NCI-H187 treated with DMSO at 0.1 percent for 48 hours (cell line): Measurements from ENCODE around the gene GNAL.
"Not testable (repeated sequence)": the region's sequence is repeated elsewhere in the genome, so short reads cannot be mapped to it uniquely, and the experiment has no call there.

ENCODE experiments used
- DNase-seq: peaks from one replicate; lab custom pipeline; 2025; lab: John Stamatoyannopoulos, UW

Gene GNAL

GRCh38 chr18:11850821-11851145, 161.7 kb downstream of the GNAL start:
- no peak for DNase-seq

DNA sequence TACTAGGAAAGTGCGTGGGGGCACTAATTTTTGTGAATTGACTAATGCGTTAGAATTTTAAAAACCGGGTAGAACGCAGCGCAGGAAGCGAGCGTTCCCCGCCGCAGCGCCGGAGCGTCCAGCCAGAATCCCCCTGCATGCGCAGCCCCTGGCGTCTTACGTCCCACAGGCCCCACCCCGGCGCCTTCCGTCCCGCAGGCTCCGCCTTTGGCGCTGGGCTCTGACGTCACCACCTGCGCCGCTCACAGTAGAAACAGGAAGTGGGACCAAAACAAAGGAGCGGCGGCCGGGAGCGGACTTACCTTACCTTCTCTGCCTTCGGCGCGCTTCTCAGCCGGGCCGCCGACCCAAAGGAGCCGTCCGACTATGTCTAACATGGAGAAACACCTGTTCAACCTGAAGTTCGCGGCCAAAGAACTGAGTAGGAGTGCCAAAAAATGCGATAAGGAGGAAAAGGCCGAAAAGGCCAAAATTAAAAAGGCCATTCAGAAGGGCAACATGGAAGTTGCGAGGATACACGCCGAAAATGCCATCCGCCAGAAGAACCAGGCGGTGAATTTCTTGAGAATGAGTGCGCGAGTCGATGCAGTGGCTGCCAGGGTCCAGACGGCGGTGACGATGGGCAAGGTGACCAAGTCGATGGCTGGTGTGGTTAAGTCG, 162.2 kb downstream of the GNAL start, which contains the start of gene CHMP1B:
TSS of gene CHMP1B (plus strand) at position 268 of the 660 bp plus-strand sequence. CDS start at position 367, 99 bp downstream.
- peak; percentile 73 for DNase-seq

- no peak for DNase-seq
Measured at GRCh38 chr18:11851806-11852337, 162.8 kb downstream of the GNAL start.

GRCh38 chr18:11854554-11854953, 165.5 kb downstream of the GNAL start:
- DNase-seq = not testable (repeated sequence)

DNA sequence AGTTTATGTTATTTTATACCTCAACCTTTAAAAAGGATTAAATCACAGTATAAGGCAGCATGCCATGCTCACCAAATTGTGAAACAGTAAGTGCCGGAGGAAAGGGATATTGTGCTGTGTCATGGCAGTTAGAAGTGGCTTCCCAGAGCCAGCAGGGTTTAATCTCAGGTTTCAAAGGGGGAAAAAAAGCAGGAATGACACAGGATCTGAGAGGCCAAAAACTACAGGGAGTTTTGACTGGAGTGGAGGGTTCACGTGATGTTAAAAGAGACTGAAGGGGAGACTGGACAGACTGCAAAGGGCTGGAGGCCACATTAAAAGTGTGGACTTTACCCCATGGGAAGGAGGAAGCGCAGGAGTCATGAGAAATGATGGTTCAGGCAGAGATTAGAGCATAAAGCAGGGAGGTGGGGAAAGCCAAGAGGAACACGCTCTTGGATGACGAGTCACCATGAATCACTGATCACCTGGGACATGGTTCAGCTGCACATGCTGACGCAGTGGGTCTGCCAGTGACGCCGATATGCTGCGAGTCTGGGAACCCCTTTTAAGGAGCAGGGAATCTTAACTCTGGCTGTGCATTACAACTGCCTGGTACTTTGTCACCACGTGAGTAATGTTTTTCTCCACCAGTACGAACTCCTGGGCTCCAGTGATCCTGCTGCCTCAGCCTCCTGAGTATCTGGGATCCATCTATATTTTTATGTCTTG, 168.3 kb downstream of the GNAL start:
- no peak for DNase-seq

DNA sequence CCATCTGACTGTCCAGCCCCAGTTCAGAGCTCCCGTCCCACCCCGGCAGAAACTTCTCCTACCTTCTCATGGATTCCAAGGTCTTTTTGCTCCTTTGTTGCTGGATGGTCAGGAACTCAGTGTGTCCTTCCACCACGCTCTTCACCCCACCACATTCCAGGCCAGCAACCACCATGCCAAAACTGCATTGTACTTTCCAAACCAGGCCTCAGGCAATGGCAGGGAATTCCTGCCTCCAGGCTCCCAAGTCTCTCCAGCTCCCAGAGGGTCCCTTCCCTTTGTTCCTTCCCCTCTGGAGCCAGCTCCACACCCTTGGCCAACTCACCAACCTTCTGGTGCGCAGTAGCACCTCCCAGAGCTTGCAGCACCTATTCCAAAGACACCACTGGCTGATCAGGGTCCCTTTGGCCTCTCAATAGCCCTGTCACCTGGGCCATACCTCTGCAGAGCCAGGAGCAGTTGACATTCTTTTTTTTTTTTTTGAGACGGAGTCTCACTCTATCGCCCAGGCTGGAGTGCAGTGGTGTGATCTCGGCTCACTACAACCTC, 170.3 kb downstream of the GNAL start:
- no peak for DNase-seq

- DNase-seq = no peak
Measured at GRCh38 chr18:11859903-11860407, 170.9 kb downstream of the GNAL start.

- DNase-seq = no peak
Measured at GRCh38 chr18:11860594-11861450, 171.8 kb downstream of the GNAL start.

DNA sequence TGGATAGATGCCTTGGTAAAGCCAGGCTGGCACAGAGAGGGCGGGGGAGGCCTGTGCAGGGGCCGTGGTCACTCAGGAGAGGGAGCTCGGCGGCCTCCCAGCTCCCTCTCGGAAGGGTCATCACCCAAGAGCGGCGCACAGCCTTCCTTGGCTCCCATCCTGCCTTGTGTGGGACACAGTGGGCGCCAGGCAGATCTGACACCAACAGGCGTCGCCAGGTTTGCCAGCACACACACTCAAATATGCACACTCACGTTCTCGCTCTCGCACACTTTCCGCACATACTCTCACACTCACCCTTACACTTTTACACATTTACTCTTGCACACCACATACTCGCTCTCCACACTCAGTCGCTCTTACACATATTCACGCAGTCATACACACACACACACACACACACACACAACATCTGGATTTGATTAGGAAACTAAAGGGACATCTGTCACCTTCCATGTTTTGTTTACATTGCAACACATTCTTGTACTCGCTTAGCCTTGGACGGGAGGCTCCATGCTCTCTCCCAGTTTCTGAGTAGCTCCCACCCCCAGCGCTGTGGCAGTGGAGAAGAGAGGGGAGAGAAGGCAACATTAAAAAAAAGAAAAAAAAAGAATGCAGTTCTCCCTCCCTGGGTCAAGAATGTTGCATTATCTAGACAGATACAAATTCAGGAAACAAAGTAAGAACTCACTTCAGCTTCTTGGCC, 172.7 kb downstream of the GNAL start:
- DNase-seq = no peak

DNA sequence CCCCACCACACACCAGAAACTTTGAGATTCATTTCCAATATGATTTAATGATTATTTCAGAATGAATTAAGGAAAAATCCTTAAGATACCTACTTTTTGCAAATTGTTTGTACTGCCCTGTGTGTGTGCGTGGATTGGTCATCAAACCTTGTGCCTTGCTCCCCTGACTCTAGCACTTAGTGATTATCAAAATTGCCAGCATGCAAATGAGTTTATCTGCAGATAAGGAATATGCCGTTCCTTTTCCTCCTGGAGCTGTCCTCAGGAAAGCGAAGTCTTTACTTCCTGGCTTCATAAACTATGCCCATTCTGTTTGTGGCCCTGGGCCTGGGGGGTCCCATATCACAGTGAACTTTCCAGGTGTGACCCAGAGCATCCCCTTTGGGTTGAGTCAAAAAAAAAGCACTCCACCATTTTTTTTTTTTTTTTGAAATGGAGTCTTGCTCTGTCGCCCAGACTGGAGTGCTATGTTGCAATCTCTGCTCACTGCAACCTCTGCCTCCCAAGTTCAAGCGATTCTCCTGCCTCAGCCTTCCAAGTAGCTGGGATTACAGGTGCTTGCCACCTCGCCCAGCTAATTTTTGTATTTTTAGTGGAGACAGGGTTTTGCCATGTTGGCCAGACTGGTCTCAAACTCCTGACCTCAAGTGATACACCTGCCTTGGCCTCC, 173.5 kb downstream of the GNAL start:
- DNase-seq = no peak

DNA sequence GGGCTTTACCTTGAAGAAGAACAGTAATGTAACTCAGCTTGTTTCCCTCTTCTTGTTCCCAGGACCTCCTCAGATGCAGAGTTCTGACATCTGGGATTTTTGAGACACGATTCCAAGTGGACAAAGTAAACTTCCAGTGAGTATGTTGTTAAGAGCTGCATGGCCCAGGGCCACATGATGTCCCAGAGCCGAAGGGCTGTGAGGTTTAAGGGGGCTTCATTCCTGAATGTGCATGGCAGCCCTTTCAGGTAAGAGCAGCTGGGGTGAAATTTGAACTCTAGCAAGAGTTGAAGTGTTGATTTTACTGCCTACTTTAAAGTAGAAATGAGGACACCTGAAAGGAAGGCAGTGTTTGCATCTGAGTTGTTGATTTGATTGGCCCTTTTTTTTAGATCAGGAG, 175.4 kb downstream of the GNAL start:
- no peak for DNase-seq

DNA sequence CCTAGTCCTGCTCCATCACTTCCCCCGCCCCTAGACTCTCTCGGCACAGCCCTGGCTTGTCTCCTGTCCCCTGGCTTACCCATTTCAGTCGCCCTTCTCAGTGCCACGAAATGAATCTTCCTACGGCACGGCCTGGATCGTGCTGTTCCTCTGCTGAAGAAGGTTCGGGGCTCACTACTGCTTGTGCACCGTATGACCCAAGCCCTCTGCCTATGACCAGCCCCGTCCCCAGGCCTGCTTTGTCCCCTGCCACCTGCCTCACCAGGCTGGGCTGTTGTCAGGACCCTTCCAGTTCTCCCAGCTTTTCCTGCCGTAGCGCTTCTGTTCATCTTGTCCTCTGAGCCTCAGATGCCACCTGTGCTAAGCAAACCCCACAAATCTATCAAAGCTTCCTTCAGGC, 176.0 kb downstream of the GNAL start:
- DNase-seq = no peak

- no peak for DNase-seq
Measured at GRCh38 chr18:11866329-11866728, 177.3 kb downstream of the GNAL start.

DNA sequence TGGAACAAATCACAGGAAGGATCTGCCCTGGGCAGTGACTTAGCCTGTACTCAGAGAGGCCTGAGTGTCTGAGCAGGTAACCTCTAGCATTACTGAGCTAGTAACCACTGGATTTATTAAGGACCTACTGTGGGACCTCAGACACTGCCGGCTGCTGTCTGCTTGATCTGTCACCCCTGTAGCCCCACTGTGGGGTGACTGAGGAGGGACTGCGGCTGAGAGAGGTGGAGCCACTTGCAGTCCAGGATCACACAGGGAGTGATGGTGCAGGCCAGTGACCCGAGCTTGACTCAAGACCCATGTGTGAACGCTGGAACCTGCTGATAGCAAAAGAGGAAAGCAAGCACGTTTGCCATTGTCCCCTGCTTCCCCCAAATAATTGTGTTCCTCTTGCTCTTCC, 177.7 kb downstream of the GNAL start:
- DNase-seq = no peak

DNA sequence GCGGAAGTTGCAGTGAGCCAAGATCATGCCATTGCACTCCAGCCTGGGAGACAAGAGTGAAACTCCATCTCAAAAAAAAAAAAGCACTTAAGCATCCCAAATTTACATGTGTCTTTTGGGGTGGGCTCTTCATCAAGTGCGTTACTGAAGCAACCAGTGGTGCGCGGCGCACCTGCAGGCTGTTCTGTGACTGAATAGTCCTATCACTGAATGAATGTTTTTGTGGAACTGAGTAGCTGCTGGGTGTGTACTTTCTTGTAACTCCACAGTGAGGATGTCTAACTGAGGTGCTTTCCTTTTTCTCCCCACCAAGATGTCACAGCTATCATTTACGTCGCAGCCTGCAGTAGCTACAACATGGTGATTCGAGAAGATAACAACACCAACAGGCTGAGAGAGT, 179.2 kb downstream of the GNAL start:
- DNase-seq = no peak

GRCh38 chr18:11871501-11871900, 182.4 kb downstream of the GNAL start:
- DNase-seq = no peak

DNA sequence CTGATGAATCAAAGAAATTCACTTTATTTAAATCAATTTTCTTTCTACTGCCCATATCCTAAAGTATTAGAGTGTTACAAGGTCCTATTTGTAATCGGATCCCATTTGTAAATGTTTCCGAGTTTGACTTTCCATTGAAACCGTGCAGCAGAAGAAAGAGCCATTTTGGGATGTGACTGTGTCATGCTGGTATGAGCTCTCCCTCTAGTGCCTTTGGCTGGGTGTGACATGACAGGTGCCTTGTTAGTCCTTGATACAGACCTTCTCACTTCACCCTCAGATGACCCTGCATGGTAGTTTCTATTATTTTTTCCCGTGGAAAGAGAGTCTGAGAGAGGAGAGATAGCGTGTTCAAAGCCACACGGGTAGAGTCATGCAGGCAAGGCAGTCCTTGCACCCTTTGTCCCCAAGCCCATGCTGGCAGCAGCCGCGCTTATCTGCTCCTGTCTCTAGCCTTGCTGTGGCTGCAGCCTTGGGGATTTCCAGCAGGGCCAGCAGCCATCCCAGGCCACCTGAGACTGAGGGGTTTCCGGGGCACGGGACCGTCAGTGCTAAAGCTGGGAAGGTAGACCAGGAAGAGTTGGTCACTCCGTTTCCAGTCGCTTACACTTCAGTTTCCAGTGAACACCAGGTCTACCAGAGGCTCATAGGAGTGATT, 183.5 kb downstream of the GNAL start:
- DNase-seq = no peak

- no peak for DNase-seq
Measured at GRCh38 chr18:11873670-11874340, 184.7 kb downstream of the GNAL start.

DNA sequence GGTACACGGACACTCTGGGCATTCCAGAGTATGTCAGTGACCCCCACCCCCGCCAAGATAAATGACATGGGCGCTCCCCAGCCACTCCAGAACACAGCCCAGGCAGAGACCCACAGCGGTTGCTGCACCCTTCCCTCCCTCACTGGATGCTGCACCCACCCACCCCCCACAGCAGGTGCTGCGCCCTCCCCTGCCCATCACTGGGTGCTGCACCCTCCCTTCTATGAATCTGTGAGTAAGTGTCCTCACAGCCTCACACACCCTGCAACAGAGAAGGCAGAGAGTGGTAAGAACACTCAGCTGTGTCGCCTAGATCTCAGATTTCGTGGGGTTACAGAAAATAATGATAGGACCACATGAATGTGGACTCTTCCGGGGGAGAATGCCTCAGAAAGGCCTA, 185.6 kb downstream of the GNAL start:
- DNase-seq = no peak
